Activated B cell treated with CpG ODN at 0.5 μM for 24 hours (primary cell): Measurements from ENCODE around the gene SMIM44. TPM values are rescaled to one million over a fixed set of nuclear protein-coding genes. Genes with fewer than 3 reads are reported as not detected.

Experiments used
- ATAC-seq: fragments of 200-7000 bp; cut with Tn5 transposase; one replicate; pipeline ENCODE4 v1.10.0; 2021; ENCODE audit warnings: low read depth, mild to moderate bottlenecking, moderate library complexity
- CTCF ChIA-PET: fragments of 350-600 bp; sonication (Branson Sonifier 250); formaldehyde crosslinking; loops from one replicate; lab custom pipeline; 2021; ENCODE audit warnings: antibody characterized with exemption; lab: Charles Lee
- POLR2A ChIA-PET: fragments of 350-600 bp; sonication (Branson Sonifier 250); formaldehyde crosslinking; loops from one replicate; lab custom pipeline; 2021; ENCODE audit warnings: antibody characterized with exemption; lab: Charles Lee
- DNase-seq: peaks from one replicate; pipeline ENCODE4 v3.0.0; 2022
- H3K27ac Mint-ChIP-seq: one replicate; pipeline ENCODE4 v1.8.0; 2020; ENCODE audit warnings: mixed read lengths
- H3K27me3 Mint-ChIP-seq: one replicate; pipeline ENCODE4 v1.8.0; 2021; ENCODE audit warnings: mixed read lengths
- H3K36me3 Mint-ChIP-seq: one replicate; pipeline ENCODE4 v1.8.0; 2021; ENCODE audit warnings: low read depth, mixed read lengths
- H3K4me1 Mint-ChIP-seq: one replicate; pipeline ENCODE4 v1.8.0; 2021; ENCODE audit warnings: mixed read lengths
- H3K4me3 Mint-ChIP-seq: one replicate; pipeline ENCODE4 v1.8.0; 2020; ENCODE audit warnings: mild to moderate bottlenecking, mixed read lengths
- H3K9me3 Mint-ChIP-seq: one replicate; pipeline ENCODE4 v1.8.0; 2020; ENCODE audit warnings: mixed read lengths
- intact Hi-C: fragments of 100-400 bp; cut with micrococcal nuclease; formaldehyde crosslinking; loops from one replicate; pipeline ENCODE4 v1.15.1; 2024
- total RNA-seq: library from RNA; stranded (reverse); gene quantifications from 2 replicates; pipeline ENCODE4 v1.2.3, GENCODE V29; 2022
- TF ChIP-seq, protein P1 (sequence below): fragments of 200-600 bp; IDR thresholded peaks from one replicate; pipeline ENCODE4 v1.8.0; 2022; ENCODE audit warnings: antibody characterized with exemption, mild to moderate bottlenecking

The SMIM44 gene
- total RNA-seq, 1 donor from 2014 or later, result not detected

DNA sequence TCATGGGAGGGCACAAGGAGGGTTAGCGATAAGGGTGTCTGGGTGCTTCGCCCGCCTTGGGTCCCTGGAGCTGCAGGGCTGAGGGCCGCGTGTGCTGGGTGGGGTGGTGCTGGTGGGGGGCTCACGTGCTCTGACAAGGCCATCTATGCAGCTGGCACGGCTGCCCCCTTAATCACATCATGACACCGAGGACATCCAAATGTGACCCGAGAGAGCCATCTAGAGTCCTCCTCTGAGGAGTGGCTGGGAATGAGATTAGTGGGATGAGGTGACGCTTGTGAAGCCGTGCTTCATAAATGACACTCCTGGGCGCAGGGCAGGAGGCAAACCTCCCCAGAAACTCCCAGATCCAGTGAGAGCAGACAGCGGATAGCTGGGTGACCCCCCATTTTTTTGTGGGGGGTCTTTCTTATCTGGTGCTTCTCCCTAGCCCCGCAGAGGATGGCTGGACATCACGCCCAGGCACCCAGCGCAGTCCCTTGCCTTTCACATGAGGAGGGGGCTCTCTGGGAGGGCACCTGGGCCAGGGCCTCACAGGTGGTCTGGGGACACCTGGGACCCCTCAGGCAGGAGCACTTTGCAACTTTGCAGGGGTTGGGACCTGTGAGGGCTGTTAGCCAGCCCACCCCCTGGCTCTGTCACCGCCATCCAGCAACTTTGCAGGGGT, 29.5 kb upstream of the SMIM44 start:
- intact Hi-C loops, result no loop called here
- TF ChIP-seq, protein P1, sequence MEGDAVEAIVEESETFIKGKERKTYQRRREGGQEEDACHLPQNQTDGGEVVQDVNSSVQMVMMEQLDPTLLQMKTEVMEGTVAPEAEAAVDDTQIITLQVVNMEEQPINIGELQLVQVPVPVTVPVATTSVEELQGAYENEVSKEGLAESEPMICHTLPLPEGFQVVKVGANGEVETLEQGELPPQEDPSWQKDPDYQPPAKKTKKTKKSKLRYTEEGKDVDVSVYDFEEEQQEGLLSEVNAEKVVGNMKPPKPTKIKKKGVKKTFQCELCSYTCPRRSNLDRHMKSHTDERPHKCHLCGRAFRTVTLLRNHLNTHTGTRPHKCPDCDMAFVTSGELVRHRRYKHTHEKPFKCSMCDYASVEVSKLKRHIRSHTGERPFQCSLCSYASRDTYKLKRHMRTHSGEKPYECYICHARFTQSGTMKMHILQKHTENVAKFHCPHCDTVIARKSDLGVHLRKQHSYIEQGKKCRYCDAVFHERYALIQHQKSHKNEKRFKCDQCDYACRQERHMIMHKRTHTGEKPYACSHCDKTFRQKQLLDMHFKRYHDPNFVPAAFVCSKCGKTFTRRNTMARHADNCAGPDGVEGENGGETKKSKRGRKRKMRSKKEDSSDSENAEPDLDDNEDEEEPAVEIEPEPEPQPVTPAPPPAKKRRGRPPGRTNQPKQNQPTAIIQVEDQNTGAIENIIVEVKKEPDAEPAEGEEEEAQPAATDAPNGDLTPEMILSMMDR, result no peak
- ChIA-PET CTCF (no interaction called here), POLR2A (no interaction called here)
- no peak for ATAC-seq
- no peaks in the 10 kb centered on the region for H3K27me3 Mint-ChIP-seq
- H3K4me1 Mint-ChIP-seq, result peaks cover 53% of the 10 kb centered on the region
- no peak overlapping the region for H3K4me3 Mint-ChIP-seq
- H3K36me3 Mint-ChIP-seq, result peaks cover 39% of the 10 kb centered on the region
- H3K9me3 Mint-ChIP-seq, result no peaks in the 10 kb centered on the region
- no peak overlapping the region for H3K27ac Mint-ChIP-seq
- DNase-seq, result no peak

DNA sequence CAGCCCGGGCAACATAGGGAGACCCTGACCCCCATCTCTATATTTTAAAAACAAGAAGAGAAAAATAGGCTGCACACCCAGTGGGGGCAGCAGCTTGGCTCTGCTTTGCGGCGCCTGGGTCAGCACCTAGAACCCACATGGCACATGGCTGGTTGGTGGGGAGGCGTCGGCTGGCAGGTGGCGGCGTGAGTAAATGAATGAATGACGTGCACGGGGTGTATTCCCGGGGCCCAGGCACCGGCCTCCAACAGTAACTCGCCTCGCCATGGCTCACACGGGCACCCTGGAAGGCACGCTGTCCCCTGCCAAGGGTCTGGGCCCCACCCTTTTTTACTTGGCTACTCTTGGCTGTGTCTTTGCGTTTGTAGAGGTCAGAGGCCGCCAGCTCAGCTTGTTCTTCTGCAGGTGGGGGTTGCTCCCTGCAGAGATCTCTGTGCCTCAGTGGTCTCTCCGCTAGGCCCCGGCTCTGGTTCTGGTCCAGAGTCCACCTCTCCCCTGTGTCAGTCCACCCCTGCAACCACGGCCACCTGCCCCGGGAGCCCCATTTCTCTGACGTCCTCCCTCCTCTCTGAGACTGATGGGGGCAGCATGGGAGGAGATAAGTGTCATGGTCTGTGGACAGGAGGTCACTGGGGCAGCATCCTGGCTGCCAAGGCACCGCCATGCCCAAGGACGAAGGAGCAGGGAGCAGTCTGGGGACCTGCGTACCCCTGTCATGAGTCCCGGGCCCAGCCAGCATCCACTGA, 28.4 kb upstream of the SMIM44 start:
- Mint-ChIP-seq H3K36me3 (peaks cover 40% of the 10 kb centered on the region), H3K4me1 (peaks cover 54% of the 10 kb centered on the region), H3K27ac (no peak overlapping the region), H3K9me3 (no peaks in the 10 kb centered on the region), H3K27me3 (no peaks in the 10 kb centered on the region), H3K4me3 (no peak overlapping the region)
- DNase-seq, result no peak
- POLR2A ChIA-PET, result no interaction called here
- intact Hi-C loops, result no loop called here
- no peak for ATAC-seq
- CTCF ChIA-PET, result no interaction called here
- TF ChIP-seq, protein P1, result no peak

DNA sequence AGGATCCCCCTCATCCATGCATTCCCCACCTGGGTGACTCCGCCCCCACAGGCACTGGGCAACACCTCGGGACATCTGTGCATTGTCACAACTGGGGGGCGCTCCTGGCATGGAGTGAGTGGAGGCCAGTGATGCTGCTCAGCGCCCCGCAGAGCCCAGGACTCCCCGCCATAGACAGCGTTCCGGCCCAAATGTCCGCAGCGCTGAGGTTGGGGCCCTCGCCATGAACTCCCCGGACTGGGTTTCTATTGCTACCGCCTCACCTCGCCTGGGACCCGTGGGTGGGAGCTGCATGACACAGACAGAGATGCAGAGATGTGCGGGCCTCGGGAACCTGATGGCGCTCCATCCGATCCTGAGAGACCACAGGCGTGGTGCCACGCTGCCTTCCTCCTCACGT, 27.5 kb upstream of the SMIM44 start:
- Mint-ChIP-seq H3K9me3 (no peaks in the 10 kb centered on the region), H3K27me3 (no peaks in the 10 kb centered on the region), H3K36me3 (peaks cover 42% of the 10 kb centered on the region), H3K4me1 (peaks cover 47% of the 10 kb centered on the region), H3K27ac (no peak overlapping the region), H3K4me3 (no peak overlapping the region)
- intact Hi-C loops, result no loop called here
- POLR2A ChIA-PET, result no interaction called here
- CTCF ChIA-PET, result no interaction called here
- TF ChIP-seq, protein P1, result no peak
- no peak for DNase-seq
- no peak for ATAC-seq

DNA sequence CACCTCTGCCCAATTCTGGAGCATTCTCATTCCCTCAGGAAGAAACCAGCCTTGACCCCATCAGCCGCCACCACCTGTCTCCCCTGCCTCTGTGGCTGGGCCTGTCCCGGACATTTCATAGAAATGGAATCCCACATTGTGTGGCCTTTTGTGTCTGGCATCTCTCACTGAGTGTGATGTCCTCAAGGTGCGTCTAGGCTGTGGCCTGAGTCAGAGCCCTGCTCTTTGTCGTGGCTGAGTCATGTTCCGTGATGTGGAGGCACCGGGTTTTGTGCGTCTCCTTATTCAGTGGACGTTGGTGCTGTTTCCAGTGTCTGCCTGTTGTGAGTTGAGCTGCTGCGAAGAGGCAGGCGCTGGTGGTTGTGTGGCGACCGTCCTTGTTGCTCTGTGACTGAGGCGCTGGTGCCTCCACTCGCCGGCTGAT, 26.3 kb upstream of the SMIM44 start:
- Mint-ChIP-seq H3K9me3 (no peaks in the 10 kb centered on the region), H3K27ac (no peak overlapping the region), H3K4me1 (peaks cover 50% of the 10 kb centered on the region), H3K27me3 (no peaks in the 10 kb centered on the region), H3K36me3 (peaks cover 42% of the 10 kb centered on the region), H3K4me3 (peak overlapping the region; percentile 44)
- CTCF ChIA-PET, result no interaction called here
- DNase-seq, result no peak
- no peak for ATAC-seq
- POLR2A ChIA-PET, result interaction anchor here (0.5 kb wide), 1 partner anchor 561 kb away, joined by 4 read pairs; no protein-coding TSS in a partner anchor
- TF ChIP-seq, protein P1, result no peak
- intact Hi-C loops, result loop anchor here (5.0 to 10.0 kb wide), 5 partner anchors 48 to 945 kb away; partner anchors contain the start of genes APBA3, CHAF1A, MFSD12 and MRPL54
